Measurements from ENCODE around the gene BROX.
"Not testable (repeated sequence)": the region's sequence is repeated elsewhere in the genome, so short reads cannot be mapped to it uniquely, and the experiment has no call there.

BROX gene, protein sequence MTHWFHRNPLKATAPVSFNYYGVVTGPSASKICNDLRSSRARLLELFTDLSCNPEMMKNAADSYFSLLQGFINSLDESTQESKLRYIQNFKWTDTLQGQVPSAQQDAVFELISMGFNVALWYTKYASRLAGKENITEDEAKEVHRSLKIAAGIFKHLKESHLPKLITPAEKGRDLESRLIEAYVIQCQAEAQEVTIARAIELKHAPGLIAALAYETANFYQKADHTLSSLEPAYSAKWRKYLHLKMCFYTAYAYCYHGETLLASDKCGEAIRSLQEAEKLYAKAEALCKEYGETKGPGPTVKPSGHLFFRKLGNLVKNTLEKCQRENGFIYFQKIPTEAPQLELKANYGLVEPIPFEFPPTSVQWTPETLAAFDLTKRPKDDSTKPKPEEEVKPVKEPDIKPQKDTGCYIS

GRCh38 chr1:222712253-222713090 is at the start of gene BROX, which contains the start of gene AIDA:
Gene BROX, plus strand, starts transcription at chr1:222712564. Its CDS starts 3,136 bp downstream, at chr1:222715700.
Gene AIDA, minus strand, starts transcription at chr1:222712491. Its CDS starts 174 bp downstream, at chr1:222712317.
- H3K4me3 ChIP-seq (replicated peaks in 1 of 2; ENCODE audit: low read depth in 2 of 2, low read length in 2 of 2): peak within 1 kb of the TSS; percentile 86 to 97
- DNase-seq (ENCODE audit: low read depth in 2 of 2): peak; percentile 86 to 88
- TF ChIP-seq, protein P1, sequence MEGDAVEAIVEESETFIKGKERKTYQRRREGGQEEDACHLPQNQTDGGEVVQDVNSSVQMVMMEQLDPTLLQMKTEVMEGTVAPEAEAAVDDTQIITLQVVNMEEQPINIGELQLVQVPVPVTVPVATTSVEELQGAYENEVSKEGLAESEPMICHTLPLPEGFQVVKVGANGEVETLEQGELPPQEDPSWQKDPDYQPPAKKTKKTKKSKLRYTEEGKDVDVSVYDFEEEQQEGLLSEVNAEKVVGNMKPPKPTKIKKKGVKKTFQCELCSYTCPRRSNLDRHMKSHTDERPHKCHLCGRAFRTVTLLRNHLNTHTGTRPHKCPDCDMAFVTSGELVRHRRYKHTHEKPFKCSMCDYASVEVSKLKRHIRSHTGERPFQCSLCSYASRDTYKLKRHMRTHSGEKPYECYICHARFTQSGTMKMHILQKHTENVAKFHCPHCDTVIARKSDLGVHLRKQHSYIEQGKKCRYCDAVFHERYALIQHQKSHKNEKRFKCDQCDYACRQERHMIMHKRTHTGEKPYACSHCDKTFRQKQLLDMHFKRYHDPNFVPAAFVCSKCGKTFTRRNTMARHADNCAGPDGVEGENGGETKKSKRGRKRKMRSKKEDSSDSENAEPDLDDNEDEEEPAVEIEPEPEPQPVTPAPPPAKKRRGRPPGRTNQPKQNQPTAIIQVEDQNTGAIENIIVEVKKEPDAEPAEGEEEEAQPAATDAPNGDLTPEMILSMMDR (IDR thresholded peaks at IDR 0.05; ENCODE audit: low read depth, low read length): no peak

DNA sequence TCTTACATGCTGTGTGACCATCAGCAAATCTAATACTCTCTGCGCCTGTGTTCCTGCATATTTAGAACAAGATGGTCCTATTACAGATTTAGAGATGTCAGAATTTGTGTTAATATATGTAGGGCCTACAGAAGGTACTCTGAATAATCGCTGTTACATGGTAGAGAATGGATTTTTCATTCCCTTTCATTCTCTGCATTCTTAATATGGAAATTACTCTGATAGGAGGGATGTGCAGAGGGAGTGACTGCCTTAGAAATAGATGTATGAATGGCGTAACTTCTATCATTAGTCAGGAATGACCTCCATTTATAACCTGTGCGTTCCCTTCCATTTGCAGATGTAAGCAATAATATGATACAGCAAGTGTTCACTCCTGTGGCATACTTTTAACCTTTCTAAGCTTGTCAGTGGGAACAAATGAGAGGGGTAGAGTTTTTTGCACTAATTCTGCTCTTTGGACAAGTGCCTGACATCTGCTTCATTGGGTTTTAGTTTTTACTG is 48.9 kb upstream of the BROX start:
- no peak overlapping the region for H3K4me3 ChIP-seq (replicated peaks in 1 of 2; ENCODE audit: low read depth in 2 of 2, low read length in 2 of 2)
- TF ChIP-seq, protein P1 (IDR thresholded peaks at IDR 0.05; ENCODE audit: low read depth, low read length): no peak
- no peak for DNase-seq (ENCODE audit: low read depth in 2 of 2)

- TF ChIP-seq, protein P1 (IDR thresholded peaks at IDR 0.05; ENCODE audit: low read depth, low read length): no peak
- peak in 1 of 2 donors; percentile 48 for DNase-seq (ENCODE audit: low read depth in 2 of 2)
- H3K4me3 ChIP-seq (replicated peaks in 1 of 2; ENCODE audit: low read depth in 2 of 2, low read length in 2 of 2): no peak overlapping the region
Measured at GRCh38 chr1:222665964-222666363, 46.4 kb upstream of the BROX start.

- not testable (repeated sequence) for H3K4me3 ChIP-seq (replicated peaks in 1 of 2; ENCODE audit: low read depth in 2 of 2, low read length in 2 of 2); DNase-seq (ENCODE audit: low read depth in 2 of 2)
Measured at GRCh38 chr1:222668184-222668583, 44.2 kb upstream of the BROX start.

DNA sequence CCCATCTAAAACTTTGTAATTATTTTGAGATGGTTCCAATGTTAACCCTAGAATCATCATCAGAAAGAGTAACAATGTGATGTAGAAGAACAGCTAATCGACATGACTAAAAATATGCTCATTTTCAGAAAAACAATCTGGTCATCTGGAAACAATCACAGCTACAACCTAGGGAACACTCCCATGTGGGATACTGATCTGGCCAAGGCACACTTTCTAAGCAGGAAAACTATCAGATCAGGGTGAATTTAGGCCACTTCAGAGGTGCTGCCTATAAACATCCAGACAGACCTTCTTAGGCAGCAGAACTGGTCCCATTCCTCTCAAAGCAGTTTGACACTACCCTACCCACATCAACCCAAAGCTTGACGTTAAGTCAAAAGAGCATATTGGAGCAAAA is 43.3 kb upstream of the BROX start:
- not testable (repeated sequence) for DNase-seq (ENCODE audit: low read depth in 2 of 2); H3K4me3 ChIP-seq (replicated peaks in 1 of 2; ENCODE audit: low read depth in 2 of 2, low read length in 2 of 2)

GRCh38 chr1:222670110-222670509 is 42.3 kb upstream of the BROX start:
- no peak overlapping the region for H3K4me3 ChIP-seq (replicated peaks in 1 of 2; ENCODE audit: low read depth in 2 of 2, low read length in 2 of 2)
- DNase-seq (ENCODE audit: low read depth in 2 of 2): no peak
- TF ChIP-seq, protein P1 (IDR thresholded peaks at IDR 0.05; ENCODE audit: low read depth, low read length): no peak

GRCh38 chr1:222680080-222680479 is 32.3 kb upstream of the BROX start:
- TF ChIP-seq, protein P1 (IDR thresholded peaks at IDR 0.05; ENCODE audit: low read depth, low read length): no peak
- no peak overlapping the region for H3K4me3 ChIP-seq (replicated peaks in 1 of 2; ENCODE audit: low read depth in 2 of 2, low read length in 2 of 2)
- DNase-seq (ENCODE audit: low read depth in 2 of 2): no peak

Measured in cardiac fibroblast (primary cell).